ENCODE results near the gene GGA2.

GGA2 gene

DNA sequence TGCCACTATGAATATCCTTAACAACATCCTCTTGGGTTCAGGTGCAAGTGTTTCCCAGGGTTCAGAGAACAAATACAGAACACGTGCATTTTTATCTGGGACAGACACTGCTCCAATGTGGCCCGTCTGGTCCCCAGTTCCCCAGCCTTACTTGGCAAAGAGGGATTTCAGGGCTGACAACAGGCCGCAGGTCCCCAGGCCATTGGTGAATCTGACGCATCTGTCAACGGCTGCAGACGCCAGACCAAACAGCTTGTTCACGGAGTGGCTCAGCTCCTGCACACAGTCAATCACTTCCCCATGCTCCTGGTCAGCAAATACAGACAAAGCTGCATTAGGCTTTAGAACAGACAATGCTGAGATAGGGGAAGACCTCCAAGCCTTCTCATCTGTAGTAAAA is 93.5 kb downstream of the GGA2 start:
- no peak for DNase-seq (ENCODE audit: low read depth, low spot score)

DNA sequence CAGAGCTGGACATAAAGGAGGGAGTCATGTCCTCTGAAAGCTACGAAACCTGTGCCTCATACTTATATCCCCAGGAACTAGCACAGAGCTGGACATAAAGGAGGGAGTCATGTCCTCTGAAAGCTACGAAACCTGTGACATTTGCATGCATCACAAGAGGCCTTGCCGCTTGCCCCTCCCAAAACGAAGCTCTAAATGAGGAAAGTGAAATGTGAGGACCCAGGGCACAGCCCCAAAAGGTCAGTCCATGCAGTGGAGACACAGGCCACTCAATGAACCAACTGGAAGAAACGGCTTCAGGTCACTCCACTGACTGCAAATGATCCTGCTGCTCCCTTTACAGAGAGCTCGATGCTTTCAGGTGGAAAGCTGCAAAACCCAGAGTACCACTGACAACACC is 95.6 kb downstream of the GGA2 start:
- DNase-seq (ENCODE audit: low read depth, low spot score), result no peak
